HG03457 (cell line): ENCODE data around the gene SLC66A3.
A peak's percentile ranks its signal among the peaks of the same experiment; 100 is the strongest.

Source experiments
- ATAC-seq: cut with Tn5 transposase; IDR thresholded peaks from one replicate; pipeline ENCODE4 v1.9.1; 2021; ENCODE audit warnings: moderate number of reproducible peaks; ENCODE audit not compliant: unreplicated experiment

Gene SLC66A3

DNA sequence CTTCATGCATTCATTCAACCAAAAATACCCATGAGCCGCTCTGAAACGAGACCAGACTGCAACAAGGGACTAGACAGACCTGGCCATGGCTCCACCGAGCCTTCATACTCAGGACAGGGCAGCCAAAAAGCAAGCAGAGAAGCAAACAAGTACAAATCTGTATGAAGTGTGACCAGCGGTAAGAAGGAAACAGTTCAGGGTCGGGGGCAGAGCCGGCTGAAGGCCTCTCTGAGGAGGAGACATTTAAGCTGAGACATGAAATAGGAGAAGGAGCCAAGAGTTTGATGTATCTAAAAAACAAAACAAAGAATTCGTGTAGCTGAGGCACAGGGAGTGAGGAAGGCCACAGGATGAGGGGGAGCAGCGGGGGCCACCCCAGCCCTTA lies 21.3 kb upstream of the SLC66A3 start:
- no peak for ATAC-seq

DNA sequence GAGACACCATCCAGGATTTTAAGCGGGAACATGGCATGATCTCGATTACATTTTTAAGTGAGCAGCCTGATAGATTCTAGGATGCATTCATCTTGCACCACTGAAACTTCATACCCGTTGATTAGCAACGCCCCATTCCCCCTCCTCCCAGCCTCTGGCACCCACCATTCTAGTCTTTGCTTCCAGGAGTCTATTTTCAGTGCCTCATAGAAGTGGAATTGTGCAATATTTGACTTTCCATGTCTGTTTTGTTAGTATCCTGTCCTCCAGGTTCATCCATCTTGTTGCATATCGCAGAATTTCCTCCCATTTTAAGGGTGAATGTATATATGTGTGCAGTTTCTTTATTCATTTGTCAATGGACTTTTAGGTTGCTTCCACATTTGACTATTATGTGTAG lies 20.9 kb upstream of the SLC66A3 start:
- ATAC-seq: no peak

DNA sequence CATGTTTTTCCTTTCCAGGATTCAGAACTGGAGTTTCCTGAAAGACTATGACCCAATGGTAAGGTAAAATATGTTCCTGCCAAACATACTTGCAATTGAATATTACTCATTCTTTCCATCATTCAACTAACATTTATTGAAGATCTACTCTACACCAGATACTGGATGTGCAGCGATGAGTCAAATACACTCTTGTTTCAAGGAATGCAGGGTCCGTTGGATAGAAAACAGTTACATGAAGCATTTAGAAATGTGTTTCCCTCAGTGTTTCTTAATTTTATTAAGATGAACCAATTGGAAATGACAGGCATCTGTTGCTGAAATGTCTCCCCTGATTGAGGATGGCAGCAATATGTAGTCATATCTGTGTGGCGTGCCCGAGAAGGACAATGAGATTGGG lies 14.8 kb upstream of the SLC66A3 start:
- ATAC-seq: no peak

DNA sequence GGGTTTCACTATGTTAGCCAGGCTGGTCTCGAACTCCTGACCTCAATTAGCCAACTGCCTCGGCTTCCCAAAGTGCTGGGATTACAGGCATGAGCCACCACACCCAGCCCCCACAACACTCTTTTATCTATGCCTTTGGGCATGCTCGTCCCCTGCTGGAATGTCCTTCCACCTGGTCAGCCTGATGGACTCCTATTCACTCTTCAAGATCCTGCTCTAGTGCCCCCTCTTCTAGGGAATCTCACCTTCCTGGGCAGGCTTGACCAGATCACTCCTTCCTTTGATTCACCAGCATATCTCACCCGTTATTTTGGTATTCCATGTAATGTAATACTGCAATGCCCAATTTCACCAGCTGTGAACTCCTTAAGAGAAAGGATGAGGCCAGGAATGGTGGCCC lies 13.9 kb upstream of the SLC66A3 start:
- ATAC-seq: no peak

DNA sequence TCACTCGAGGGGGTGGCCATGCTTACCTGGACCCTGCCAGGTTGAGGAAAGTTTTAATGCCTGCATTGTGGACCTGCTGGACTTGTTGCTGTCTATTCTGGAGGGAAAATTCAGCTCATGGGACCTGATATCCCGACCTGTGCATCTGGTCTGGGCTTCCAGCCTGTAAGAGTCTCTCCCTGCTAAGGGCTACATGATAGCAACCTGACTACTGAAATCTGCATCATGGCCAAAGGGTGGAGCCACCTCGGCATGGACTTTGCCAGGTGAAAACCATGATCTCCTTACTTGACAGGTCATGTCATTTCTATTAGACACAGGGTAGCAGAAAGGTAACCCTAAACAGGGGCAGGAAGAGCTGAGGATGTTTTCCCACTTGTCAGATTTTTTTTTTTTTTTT lies 12.9 kb upstream of the SLC66A3 start:
- no peak for ATAC-seq

DNA sequence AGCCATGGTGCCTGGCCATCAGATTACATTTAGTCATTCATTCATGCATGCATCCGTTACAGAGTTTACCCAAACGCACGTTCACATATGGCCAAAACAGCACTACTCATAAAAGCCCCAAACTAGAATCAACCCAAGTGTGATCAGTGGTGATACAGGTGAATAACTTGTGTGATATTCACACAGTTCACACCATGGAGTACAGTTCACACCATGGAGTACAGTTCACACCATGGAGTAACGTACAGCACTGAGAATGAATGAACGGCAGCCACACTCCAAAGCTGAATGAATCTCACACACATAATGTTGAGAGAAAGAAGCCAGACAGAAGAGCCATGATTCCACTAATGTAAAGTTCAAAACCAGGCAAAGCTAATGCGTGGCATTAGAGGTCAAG lies 12.3 kb upstream of the SLC66A3 start:
- no peak for ATAC-seq

DNA sequence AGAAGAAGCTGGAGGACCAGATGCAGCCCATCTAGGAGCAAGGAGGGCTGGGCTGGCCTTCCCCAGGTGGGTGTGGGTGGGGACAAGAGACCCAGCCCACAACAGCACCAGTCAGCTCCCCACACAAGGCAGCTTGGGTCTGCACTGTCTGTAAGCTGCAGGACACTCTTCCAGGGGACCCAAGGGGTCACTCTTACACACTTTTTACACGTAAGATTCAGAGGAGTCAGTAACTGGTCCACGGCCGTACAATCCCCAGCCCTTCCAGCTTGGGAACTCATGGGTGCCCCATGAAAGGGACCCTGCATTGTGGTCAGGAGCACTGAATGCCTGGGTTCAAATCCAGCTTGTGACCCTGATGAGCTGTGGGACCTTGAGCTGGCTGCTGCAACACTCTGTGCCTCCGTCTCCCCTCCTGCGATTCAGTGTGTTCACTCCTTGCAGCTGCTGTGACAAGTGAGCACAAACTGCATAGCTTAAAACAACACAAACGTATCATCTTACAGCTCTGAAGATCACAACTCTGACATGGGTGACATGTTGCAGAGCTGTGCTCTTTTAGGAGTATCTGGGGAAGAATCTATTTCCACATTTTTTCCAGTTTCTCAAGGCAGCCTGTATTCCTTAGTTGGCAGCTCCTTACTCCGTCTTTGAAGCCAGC lies 11.1 kb upstream of the SLC66A3 start:
- no peak for ATAC-seq

DNA sequence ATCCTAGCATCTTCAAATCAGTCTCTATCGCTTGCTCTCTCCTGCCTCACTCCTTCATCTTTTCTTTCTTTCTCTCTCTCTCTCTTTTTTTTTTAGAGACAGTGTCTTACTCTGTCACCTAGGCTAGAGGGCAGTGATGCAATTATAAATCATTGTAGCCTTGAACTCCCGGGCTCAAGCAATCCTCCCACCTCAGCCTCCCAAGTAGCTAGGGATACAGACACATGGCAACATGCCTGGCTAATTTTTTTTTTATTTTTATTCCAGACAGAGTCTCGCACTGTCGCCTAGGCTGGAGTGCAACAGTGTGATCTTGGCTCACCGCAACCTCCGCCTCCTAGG lies 10.6 kb upstream of the SLC66A3 start:
- no peak for ATAC-seq

DNA sequence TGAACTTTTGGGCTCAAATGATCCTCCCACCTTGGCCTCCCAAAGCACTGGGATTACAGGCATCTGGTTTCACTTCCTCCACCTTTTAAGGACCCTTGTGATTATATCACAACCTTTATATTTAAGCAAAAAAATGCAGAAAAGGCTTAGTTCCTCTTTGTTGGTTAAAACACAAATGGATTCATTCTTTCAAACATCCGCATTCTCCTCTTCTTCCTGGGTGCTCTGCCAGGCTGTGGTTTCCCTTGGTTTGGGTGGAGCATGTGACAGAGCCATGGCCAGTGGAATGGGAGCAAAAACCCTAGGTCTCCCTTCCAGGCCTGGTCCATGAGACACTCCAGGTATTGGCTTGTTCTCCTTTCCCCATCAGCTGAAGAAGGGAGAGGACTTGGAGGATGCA lies 9.9 kb upstream of the SLC66A3 start:
- ATAC-seq: no peak

DNA sequence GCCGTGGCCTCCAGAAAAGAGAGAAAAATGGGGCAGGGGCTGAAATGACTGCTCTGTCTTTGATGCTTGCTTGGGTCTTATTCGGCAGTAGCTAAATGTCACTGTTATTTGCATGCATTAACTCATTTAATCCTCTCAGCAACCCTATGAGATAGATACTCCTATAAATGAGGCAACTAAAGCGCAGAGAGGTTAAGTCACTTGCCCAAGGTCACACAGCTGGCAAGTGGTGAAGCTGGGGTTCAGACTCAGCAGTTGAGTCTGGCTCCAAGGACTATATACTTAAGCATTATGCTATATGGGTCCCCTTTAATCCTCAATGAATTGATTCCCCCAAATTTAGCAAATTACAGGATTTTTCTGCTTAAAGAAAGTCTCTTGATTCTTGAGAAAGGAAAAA lies 9.2 kb upstream of the SLC66A3 start:
- no peak for ATAC-seq

DNA sequence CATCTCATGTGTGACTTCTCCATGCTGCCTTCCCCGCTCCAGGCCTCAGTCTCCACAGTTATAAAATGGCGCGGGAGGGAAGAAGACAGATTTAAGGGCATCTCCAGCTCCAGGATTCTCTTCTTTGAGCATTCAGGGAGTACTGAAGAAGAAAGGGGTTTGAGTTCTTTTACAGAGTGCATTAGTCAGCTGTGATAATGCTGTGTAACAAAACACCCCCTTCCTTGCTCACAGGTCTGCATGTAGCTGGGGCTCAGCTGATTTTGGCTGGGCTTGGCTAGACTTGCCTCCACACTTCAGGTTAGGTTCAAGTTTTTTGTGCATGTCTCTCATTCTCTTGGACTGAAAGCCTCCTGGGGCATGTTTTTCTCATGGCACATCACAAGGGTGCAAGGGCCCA lies 8.0 kb upstream of the SLC66A3 start:
- no peak for ATAC-seq

DNA sequence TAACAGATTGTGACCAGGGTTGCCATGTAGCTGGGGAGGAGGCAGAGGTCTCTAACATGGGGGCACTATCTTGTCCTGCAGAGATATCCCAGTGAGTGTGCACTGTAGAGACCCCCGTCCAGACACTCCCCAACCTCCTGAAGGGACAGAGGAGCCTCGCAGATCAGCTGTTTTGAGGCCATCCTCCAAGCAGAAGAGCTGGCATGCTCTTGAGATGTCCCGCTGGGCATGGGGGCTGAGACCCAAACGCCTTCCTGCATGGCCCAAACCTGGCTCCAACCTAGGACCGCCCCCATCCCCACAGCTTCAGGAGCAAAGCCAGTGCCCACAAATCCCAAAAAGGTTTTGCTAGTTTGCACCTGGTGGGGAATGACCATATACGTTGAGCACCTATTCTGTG lies 2.7 kb upstream of the SLC66A3 start:
- ATAC-seq: no peak

DNA sequence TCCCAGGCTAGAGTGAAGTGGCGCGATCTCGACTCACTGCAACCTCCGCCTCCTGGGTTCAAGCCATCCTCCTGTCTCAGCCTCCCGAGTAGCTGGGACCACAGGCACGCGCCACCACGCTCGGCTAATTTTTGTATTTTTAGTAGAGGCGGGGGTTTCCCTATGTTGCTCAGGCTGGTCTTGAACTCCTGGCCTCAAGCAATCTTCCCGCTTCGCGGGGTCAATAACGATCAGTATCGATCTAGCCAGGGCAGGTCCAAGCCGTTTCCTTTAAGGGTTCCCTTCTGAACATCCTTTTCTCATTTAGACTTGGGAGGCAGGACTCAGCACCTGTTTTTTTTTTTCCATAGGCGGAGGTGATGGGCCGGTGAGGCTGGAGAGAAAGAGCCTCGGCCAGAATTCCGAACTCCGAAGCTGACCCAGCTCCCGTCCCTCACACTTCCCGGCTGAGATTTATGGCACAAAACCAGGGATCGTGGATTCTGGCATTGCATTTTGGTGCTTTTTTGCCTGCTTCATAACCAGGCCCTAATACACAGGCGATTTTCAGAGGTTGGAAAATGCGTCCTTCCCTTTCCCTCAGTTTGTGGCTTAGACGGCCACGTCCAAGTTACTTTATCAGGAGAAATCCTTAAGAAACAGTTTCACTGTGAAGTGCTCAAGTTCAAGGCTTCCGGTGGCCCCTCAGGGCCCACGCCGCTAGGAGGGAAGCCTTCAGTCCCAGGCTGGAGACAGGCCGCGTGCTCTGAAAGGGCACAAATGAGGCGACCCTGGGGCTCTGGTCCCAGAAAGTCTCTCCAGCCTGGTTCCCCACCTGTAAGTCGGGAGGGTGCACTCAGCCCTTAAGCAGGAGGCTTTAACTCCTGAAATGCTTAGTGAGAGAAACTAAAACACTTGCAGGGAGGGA lies 998 bp upstream of the SLC66A3 start:
- ATAC-seq: peak; percentile 12

DNA sequence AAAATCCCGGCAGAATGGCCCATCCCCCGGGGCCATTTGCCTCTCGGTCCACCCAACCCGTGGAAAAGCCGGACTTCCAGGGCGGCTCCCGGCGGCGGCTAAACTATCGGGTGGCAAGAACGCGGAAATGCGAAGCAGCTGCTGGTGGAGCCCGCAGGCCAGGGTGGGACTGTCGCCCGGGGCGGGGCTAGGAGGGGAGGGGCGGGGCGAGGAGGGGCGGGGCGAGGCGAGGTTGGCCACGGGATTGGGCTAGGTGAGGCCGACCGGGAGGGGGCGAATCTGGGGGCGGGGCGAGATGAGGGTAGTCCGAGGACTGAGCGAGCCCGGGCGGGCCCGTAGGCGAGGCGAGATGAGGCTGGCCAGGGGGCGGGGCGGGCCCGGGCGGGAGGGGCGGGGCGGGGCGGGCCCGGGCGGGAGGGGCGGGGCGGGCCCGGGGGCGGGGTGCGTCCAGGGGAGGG lies 315 bp upstream of the SLC66A3 start:
- peak; percentile 43 for ATAC-seq

DNA sequence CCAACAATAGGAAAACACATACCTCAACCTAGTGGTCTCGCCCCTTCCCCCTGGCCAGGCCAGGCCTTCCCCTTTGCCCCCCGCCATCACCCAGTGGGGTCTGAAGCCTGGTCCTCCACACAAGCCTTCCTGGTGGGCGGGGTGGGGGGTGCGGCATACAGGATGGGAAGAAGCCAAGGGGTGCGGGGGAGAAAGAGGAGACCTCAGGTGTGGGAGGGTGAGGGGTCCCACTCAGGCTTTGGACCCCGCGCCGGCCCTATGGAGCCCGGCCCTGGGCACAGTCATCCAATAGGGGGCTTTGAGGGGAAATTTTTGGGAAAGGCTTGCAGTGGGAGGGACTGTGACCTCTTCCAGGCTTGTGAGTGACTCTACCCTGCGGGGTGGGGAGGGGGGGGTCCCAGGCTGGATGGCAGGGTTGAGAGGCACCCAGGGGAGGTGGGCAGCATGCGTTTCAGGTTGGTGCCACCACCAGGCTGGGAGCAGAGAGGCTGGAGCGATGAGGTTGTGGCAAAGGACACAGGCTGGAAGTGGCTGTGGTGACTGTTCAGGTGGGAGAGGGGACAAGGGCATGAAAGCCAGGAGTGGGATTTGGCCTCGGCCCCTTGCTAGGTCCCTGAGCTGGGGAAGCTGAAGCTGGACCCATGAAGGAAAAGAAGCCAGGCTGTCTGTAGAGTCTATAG lies 1.3 kb downstream of the SLC66A3 start:
- no peak for ATAC-seq

DNA sequence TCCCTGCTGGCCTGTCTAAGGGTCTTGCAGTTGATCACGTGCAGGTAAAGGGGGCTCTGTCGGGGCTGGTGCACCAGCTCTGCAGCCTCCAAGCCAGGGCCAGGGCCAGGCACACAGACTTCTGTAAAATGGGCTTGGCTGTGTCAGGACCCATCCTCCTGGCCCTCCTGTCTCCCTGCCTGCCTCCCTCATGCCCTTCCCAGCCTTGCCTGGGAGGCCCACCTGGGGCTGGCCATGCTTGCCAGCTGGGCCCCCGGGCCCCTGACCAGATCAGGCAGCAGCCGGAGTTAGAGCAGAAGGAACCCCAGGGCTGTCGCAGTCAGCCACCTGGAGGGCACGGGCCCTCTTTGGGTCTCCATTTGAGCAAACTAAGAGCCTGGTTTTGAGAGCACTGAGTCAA lies 2.0 kb downstream of the SLC66A3 start:
- no peak for ATAC-seq

DNA sequence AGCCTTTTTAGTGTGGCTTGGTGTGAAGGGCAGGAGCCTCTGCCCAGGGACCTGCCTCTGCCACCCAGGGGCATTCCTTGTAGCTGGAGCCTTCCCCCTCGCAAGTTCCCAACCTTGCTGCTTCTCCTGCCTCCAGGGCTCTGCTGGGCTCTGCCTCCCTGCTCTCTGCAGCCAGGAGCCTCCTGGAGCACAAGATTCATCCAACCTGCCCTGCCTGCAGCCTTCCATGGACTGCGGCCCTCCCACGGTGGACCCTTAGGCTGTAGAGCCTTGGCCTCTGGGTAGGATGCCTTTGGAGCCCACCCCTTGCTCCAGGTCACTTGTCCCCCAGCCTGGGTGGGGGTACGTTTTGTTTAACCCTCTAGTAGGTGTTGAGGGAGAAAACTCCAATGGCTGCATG lies 2.5 kb downstream of the SLC66A3 start:
- ATAC-seq: no peak

DNA sequence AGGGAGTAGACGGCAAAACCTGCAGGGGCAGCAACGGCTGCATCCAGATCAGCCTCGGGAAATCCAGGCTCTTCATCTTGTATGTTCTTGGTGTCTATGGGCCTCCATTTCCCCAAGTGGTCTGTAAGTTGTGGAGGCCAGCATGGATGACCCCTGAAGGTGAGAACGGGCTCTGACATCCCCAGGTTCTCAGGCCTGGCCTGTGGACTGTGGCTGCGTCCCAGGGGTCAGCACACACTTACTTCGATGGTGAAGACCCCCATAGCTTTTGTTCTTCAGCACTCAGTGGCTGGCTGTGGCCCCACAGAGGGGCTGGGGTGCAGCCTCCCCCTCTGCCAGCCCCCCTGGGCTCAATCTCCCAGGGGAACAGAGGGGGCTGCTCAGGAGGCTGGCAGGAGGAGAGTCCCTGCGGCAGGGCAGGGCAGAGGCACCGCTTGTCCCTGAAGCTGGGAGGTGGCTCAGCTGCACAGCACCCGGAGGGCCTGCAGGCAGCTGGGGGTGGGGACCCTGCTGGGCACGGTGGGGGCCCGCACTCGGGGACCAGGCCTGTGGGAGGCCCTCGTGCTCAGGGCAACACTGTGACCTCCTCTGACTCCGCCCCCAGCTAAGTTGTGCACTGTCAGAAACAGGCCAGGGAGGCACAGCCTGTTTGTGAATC lies 3.8 kb downstream of the SLC66A3 start:
- ATAC-seq: no peak

DNA sequence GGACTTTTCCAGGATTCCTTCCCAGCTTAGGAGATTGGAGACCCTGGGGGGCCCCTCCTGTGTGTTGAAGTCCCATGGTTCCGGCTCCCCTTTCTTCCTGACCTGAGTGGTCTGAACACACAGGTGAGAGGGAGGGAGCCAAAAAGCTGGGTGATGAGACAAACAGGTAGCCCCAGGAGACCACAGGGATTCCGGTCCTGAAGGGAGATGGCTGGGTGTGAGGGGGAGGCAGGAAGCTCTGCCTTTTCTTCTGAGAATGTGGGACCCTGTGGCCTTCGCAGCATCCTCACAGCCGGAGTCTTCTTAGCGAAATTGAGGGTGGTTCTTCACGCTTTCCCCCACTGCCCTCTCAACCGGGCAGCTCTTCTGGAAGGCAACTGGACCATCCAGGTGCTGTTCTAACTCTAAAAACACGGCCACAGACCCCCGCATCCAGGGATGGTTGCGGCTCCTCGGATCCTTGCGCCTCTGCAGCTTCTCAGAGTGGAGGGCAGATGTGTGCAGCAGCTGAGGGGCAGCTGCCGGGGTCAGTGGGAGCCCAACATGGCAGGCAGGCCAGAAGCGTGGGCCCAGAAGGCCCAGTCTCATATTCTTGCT lies 4.4 kb downstream of the SLC66A3 start:
- ATAC-seq: no peak

DNA sequence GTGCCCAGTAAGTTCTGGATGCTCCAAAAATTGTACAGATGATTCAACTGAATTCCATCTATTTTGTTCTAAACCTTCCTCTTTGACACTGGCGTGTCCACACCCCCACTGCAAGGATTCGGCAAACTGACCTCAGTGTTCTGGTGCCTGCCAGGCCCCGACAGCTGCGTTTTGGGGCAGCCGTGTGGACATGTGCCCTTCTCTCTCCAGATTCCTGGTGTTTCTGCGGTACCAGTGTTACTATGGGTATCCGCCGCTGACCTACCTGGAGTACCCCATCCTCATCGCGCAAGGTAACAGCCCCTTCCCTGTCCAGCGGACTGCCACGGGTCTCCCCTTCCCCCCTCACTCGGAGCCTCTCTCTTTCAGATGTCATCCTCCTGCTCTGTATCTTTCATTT lies 5.0 kb downstream of the SLC66A3 start:
- no peak for ATAC-seq
